SH-SY5Y (cell line): ENCODE data around the gene SPESP1.

ENCODE experiments used
- GATA2 ChIP-seq: IDR thresholded peaks from 2 replicates; pipeline ENCODE4 v1.6.1; 2011; ENCODE audit warnings: mild to moderate bottlenecking, low read depth, low read length
- GATA3 ChIP-seq: IDR thresholded peaks from 2 replicates; pipeline ENCODE4 v1.6.1; 2011; ENCODE audit warnings: low read depth, mild to moderate bottlenecking, low read length, moderate library complexity

SPESP1 gene

DNA sequence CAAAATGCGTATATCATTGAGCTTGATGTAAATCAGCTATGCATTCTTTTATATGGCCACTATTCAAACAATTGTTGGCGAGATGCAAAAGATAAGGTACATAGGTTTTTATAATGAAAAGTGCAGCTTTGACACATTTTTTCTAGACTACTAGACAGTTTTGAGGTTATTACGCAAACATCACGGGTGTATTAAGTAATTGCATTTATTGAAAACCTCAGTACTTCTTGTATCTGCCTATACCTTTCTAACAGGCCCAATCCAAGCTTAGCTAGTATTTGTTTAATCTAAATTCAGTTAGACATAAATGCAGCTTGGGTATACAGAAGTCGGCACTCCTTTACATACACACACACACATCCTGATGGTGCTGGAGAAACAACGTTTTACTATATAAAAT, 2.7 kb downstream of the SPESP1 start:
- TF ChIP-seq GATA2 (no peak), GATA3 (no peak)

DNA sequence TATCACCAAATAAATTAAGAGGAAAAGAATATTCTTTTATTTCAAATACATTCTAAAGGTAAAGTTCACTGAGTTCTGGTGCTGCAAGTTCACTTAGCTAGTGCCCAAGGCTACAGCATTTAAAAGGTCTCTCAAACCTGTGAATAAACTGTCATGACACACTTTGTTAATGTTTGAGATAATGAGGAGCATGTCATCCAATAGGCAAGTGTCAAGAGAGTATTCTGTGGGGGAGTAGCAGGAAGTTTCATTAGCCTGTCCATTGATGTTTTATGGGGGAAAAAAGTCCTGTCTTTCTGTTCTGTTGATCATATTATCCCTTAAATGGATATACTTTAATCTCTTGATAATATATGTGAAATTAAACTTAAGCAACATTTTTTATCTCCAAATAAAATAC, 4.0 kb downstream of the SPESP1 start:
- no peak for TF ChIP-seq GATA2
- TF ChIP-seq GATA3: no peak

DNA sequence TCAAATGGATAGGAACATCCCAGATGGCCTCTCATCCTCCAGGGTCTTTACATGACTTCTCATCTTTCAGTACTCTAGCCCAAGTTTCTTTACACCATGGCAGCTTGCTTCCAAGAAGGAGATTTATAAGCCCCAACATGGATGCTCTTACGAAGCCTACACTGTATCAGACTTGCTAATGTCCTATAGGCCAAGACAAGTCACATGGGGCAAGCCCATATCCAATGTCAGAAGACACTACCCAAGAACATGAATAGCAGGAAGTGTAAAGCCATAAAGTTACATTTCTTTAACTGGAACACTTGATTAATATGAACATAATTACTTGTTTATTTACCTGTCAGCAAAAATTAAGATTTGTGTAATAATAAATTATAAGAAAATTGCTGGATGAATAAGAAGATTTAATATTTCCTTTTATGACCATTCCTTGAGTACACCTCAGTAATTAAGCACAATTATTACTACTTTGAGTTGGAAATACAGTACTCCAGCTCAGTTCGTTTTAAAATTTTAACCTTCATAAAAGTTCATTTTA, 5.1 kb downstream of the SPESP1 start:
- TF ChIP-seq GATA3: no peak
- TF ChIP-seq GATA2: no peak

DNA sequence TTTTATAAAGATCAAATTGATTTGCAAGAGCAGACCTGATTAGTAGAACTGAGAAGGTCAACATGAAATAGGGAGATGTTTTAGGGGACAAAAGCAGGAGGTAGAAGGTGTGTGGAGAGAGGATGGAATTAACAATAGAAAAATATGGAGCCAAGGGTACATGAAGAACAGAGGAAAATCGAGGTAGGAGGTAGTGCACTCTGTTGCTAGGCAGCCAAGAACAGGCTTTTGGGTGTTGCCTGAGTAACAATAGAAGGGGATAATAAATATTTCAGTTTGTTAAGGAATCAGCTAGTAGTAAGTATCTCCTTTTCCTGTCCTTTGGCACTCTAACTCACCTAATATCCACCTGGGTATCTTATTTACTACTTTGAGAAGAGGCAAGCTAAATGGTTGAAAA, 9.2 kb downstream of the SPESP1 start:
- TF ChIP-seq GATA3 (no peak), GATA2 (no peak)

- TF ChIP-seq GATA3 (no peak), GATA2 (no peak)
Measured at GRCh38 chr15:68951813-68952212, 21.5 kb downstream of the SPESP1 start.

DNA sequence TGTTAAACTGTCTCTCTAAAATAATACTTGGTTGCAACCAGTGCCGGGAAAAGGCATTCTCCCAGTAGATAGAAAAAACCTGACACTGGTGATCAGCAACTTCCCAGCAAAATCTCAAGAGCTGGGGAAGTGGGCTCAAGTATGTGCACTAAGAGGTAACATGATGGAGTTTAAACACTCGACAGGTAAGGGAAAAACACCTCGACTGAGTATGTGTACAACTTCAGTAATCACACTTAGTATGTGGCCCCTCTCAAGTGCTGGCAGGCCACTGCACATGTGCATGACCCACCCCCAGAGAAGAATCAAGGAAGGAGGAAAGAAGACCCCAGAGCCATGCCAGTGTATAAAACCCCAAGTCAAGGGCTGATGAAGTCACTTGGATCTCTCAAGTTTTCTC, 27.4 kb downstream of the SPESP1 start:
- no peak for TF ChIP-seq GATA3
- TF ChIP-seq GATA2: no peak

DNA sequence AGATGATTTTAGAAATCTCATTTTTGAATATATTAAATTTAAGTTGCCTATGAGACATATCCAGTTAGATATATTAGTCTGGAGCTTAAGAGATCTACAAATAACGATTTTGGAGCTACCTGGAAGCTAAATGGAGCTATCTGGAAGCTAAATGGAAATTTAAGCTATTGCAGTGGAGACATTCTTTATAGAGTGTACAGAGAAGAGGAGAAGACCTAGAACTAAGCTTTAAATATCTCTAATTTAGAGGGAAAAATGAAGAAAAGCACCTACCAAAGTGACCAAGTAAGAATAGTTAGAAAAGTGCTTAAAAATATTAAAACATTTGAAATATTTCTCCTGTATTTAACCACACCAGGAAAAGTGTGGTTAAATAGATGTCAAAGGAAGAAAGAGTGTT, 28.3 kb downstream of the SPESP1 start:
- no peak for TF ChIP-seq GATA3
- no peak for TF ChIP-seq GATA2

- TF ChIP-seq GATA2 (no peak), GATA3 (no peak)
Measured at GRCh38 chr15:68962465-68962864, 32.1 kb downstream of the SPESP1 start.

DNA sequence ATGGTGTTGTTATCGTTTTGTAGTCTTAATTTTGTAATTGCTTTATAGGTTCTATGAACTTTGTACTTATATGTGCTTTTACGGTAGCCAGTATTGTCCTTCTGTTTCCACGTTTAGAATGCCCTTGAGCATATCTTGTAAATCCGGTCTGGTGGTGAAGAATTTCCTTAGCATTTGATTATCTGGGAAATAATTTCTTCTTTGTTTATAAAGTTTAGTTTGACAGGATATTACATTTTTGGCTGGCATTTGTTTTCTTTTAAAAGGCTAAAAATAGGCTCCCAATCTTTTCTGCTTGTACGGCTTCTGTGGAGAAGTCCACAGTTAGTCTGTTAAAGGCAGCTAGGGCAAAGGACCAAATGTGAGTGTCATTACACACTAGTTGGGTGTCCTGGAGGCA, 36.7 kb downstream of the SPESP1 start:
- no peak for TF ChIP-seq GATA3
- no peak for TF ChIP-seq GATA2

GRCh38 chr15:68967948-68968347, 37.6 kb downstream of the SPESP1 start:
- no peak for TF ChIP-seq GATA3
- no peak for TF ChIP-seq GATA2

DNA sequence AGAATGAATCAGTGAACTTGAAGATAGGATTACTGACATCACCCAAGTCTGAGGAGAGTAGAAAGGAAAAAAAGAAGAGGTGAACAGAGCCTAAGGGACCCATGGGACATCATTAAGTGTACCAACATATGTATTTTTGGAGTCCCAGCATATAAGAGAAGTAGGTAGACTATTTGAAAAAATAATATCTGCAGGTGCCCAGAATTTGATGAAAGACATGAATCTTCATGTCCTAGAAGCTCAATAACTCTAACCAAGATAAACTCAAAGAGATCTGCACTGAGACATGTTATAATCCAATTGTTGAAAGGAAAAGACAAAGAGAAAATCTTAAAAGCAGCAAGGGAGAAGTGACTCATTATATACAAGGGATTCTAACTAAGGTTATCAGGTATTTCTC, 39.0 kb downstream of the SPESP1 start:
- TF ChIP-seq GATA3 (no peak), GATA2 (no peak)

- TF ChIP-seq GATA3: no peak
- TF ChIP-seq GATA2: no peak
Measured at GRCh38 chr15:68972201-68973065, 42.1 kb downstream of the SPESP1 start.

DNA sequence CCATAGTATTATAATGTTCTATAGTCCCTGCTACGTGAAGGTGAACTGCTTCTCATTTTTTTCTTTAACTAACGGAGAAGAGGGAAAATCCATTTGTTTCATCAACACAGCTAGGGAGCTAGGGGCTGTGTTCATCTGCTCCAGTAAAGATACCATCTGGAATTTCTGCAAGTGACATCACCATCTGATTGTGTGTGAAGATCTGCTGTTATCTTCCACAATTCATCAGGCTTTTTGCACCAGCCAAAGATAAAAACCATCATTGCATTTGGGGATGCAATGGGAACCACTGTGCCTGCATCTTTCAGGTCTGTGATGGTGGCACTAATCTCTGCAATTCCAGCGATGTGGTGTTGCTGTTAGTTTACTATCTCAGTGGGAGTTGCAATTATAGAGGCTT, 48.7 kb downstream of the SPESP1 start:
- TF ChIP-seq GATA3 (no peak), GATA2 (peak; percentile 25; the same call in 1 of the 2 replicates)

DNA sequence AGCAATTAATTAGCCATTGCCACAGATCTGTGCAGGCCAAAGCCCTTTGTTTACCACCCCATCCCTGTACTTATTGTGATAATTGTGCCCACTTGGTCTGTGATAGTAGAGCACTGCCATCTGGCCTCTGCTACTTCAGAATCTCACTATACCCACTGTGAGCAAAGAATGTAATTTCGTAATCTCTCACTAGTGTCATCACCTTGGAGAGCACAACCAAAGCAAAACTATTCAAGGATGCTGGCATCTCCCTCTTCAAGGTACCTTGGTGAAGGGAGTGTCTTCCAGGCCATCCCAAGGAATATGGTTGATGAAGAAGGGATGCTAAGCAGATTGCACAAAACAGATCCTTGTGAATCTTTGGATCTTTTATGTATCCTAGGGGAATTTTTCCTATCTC, 49.5 kb downstream of the SPESP1 start:
- TF ChIP-seq GATA3 (no peak), GATA2 (no peak)

DNA sequence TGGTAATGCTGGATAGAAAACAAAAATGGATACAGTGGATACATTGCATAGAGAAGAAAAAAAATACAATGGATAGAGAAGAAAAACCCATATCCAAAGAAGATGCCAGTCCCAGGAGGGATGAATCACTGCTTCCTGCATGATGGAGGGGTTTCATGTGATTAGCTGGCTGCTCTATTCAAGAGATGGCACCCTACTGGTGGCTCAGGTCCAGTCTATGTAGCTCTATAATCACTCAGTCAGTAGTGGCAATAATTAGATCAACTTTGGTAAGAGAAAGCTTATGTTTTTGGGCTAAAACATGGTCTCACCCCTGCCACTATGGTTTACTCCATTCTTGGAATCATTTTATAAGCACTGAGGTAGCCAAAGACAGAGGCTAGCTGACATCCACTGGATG, 50.5 kb downstream of the SPESP1 start:
- TF ChIP-seq GATA2: no peak
- TF ChIP-seq GATA3: no peak
